HepG2 (cell line): ENCODE data around the gene TTLL12. TPM values are rescaled to one million over a fixed set of nuclear protein-coding genes. Genes with fewer than 3 reads are reported as not detected.

Source experiments
- ATAC-seq: fragments of 200-7000 bp; cut with Tn5 transposase; 3 replicates; pipeline ENCODE4 v1.9.1; 2020; ENCODE audit warnings: mild to moderate bottlenecking, moderate library complexity
- BruUV-seq: library from RNA; stranded (reverse); fragments of 400-500 nt; replicated peaks from 2 replicates; lab custom pipeline; 2021; lab: Mats Ljungman, UMichigan
- CTCF ChIA-PET: fragments of 300-600 bp; formaldehyde crosslinking; extraction: SDS; loops from one replicate; lab custom pipeline; 2021; ENCODE audit warnings: low total read pairs, inconsistent platforms, low intra/inter-chr PET ratio; lab: Yijun Ruan, JAX
- POLR2A ChIA-PET: fragments of 350-600 bp; sonication (Branson Sonifier 250); formaldehyde crosslinking; loops from one replicate; lab custom pipeline; 2020; ENCODE audit warnings: antibody characterized with exemption, inconsistent platforms; lab: Yijun Ruan, JAX
- DNase-seq: peaks from one replicate; pipeline ENCODE4 v3.0.0-alpha.2; 2015; ENCODE audit warnings: low spot score
- FAIRE-seq: peaks from 3 replicates; lab custom pipeline; 2011; peaks lifted over from hg19 to GRCh38; lab: Jason Lieb, UNC
- H2AFZ ChIP-seq: one replicate; pipeline ENCODE4 v1.6.1; 2011; ENCODE audit warnings: low read length, inconsistent platforms
- H3K27ac ChIP-seq: fragments of 300-600 bp; 3 replicates; pipeline ENCODE4 v1.8.0; 2011; ENCODE audit warnings: mixed run types, mild to moderate bottlenecking, mixed read lengths, low read length, inconsistent platforms; ENCODE audit not compliant: insufficient read depth; ENCODE audit errors: extremely low read length
- H3K27me3 ChIP-seq, 2 experiments: fragments of 200-600 bp in 1 of 2; 2 replicates in 1 of 2; 3 replicates in 1 of 2; pipeline versions ENCODE4 v1.6.0 to v1.8.0; 2011; ENCODE audit warnings: low read length in 2 of 2, mild to moderate bottlenecking in 2 of 2, moderate library complexity in 2 of 2, inconsistent platforms in 1 of 2; ENCODE audit not compliant: insufficient read depth in 2 of 2, control insufficient read depth in 1 of 2
- H3K36me3 ChIP-seq, 2 experiments: fragments of 200-600 bp in 1 of 2; replicated peaks in 1 of 2; 2 replicates in 1 of 2; 3 replicates in 1 of 2; pipeline versions ENCODE4 v1.5.1 to v1.8.0; 2011; ENCODE audit warnings: low read length in 2 of 2, inconsistent platforms in 1 of 2; ENCODE audit not compliant: insufficient read depth in 2 of 2, control insufficient read depth in 1 of 2
- H3K4me1 ChIP-seq: 2 replicates; pipeline ENCODE4 v1.5.1; 2012; ENCODE audit warnings: low read length, inconsistent platforms; ENCODE audit not compliant: insufficient read depth
- H3K4me2 ChIP-seq: 2 replicates; pipeline ENCODE4 v1.6.0; 2011; ENCODE audit warnings: low read depth, low read length, inconsistent platforms
- H3K4me3 ChIP-seq, 3 experiments: fragments of 200-600 bp in 1 of 3; sonication (generic), shearing (Covaris generic) in 1 of 3; replicated peaks in 1 of 3; 2 replicates each; pipeline ENCODE4 v1.5.1; 2011 to 2016; ENCODE audit warnings: low read length in 3 of 3, inconsistent platforms in 2 of 3, low read depth in 2 of 3, mild to moderate bottlenecking in 2 of 3, control low read depth in 1 of 3, mixed read lengths in 1 of 3; ENCODE audit not compliant: insufficient read depth in 1 of 3
- H3K79me2 ChIP-seq: one replicate; pipeline ENCODE4 v1.6.1; 2011; ENCODE audit warnings: low read length, inconsistent platforms; ENCODE audit not compliant: insufficient read depth
- H3K9ac ChIP-seq: 2 replicates; pipeline ENCODE4 v1.6.0; 2011; ENCODE audit warnings: mild to moderate bottlenecking, low read depth, low read length, inconsistent platforms; ENCODE audit not compliant: insufficient read depth
- H3K9me3 ChIP-seq: 2 replicates; pipeline ENCODE4 v1.5.1; 2012; ENCODE audit warnings: mild to moderate bottlenecking, low read length
- H4K20me1 ChIP-seq: 2 replicates; pipeline ENCODE4 v1.6.0; 2011; ENCODE audit warnings: inconsistent platforms, mild to moderate bottlenecking, low read length, moderate library complexity; ENCODE audit not compliant: insufficient read depth
- ATRX ChIP-seq: sonication (generic); formaldehyde crosslinking; IDR thresholded peaks from 2 replicates; pipeline ENCODE4 v1.4.0; 2020; ENCODE audit warnings: missing genetic modification reagents, borderline replicate concordance
- CHD2 ChIP-seq: IDR thresholded peaks from 2 replicates; pipeline ENCODE4 v1.6.1; 2011; ENCODE audit warnings: low read depth, low read length, improper control_type of control experiment
- MED8 ChIP-seq: sonication (generic); formaldehyde crosslinking; IDR thresholded peaks from 2 replicates; pipeline ENCODE4 v1.8.1; 2023; ENCODE audit warnings: mild to moderate bottlenecking, missing genetic modification reagents; ENCODE audit not compliant: insufficient replicate concordance
- MXD4 ChIP-seq: IDR thresholded peaks from 2 replicates; pipeline ENCODE4 v1.6.1; 2016; ENCODE audit warnings: mild to moderate bottlenecking, missing biosample characterization, missing genetic modification reagents
- MZF1 ChIP-seq: sonication (generic); formaldehyde crosslinking; IDR thresholded peaks from 2 replicates; pipeline ENCODE4 v1.8.1; 2023; ENCODE audit warnings: mild to moderate bottlenecking, missing genetic modification reagents, borderline replicate concordance
- NKX3-1 ChIP-seq: sonication (generic); formaldehyde crosslinking; IDR thresholded peaks from 2 replicates; pipeline ENCODE4 v1.5.0; 2020; ENCODE audit warnings: missing genetic modification reagents
- PHF8 ChIP-seq: sonication (generic); formaldehyde crosslinking; IDR thresholded peaks from 2 replicates; pipeline ENCODE4 v1.5.0; 2020; ENCODE audit warnings: missing genetic modification reagents
- RARA ChIP-seq: IDR thresholded peaks from 2 replicates; pipeline ENCODE4 v1.6.1; 2016; ENCODE audit warnings: missing genetic modification reagents, missing compliant biosample characterization
- SOX13 ChIP-seq, 3 experiments: fragments of 450-650 bp in 1 of 3; sonication (generic) in 1 of 3; formaldehyde crosslinking in 1 of 3; IDR thresholded peaks in 2 of 3; conservative IDR thresholded peaks in 1 of 3; 2 replicates each; pipeline versions ENCODE4 v1.5.0 to v1.6.1; 2016 to 2020; ENCODE audit warnings: antibody characterized with exemption in 1 of 3, mild to moderate bottlenecking in 1 of 3, missing compliant biosample characterization in 1 of 3, missing genetic modification reagents in 1 of 3, moderate library complexity in 1 of 3
- WIZ ChIP-seq: sonication (generic); formaldehyde crosslinking; IDR thresholded peaks from 2 replicates; pipeline ENCODE4 v1.5.1; 2020; ENCODE audit warnings: mild to moderate bottlenecking, missing genetic modification reagents
- ZC3H13 ChIP-seq: sonication (generic); formaldehyde crosslinking; IDR thresholded peaks from 2 replicates; pipeline ENCODE4 v1.8.1; 2023; ENCODE audit warnings: mild to moderate bottlenecking, missing genetic modification reagents, moderate library complexity
- ZNF230 ChIP-seq: sonication (generic); formaldehyde crosslinking; IDR thresholded peaks from 2 replicates; pipeline ENCODE4 v1.4.0; 2020; ENCODE audit warnings: mild to moderate bottlenecking, missing genetic modification reagents
- ZNF263 ChIP-seq: sonication (generic); formaldehyde crosslinking; IDR thresholded peaks from 2 replicates; pipeline ENCODE4 v1.4.0; 2020; ENCODE audit warnings: missing genetic modification reagents
- ZNF790 ChIP-seq: sonication (generic); formaldehyde crosslinking; IDR thresholded peaks from 2 replicates; pipeline ENCODE4 v1.8.0; 2022; ENCODE audit warnings: missing genetic modification reagents, mild to moderate bottlenecking, borderline replicate concordance
- ZNF816 ChIP-seq: sonication (generic); formaldehyde crosslinking; IDR thresholded peaks from 2 replicates; pipeline ENCODE4 v1.8.0; 2022; ENCODE audit warnings: missing genetic modification reagents, mild to moderate bottlenecking, borderline replicate concordance
- WGBS: methylation state at CpG from one replicate; pipeline ENCODE4 v1.1.6; 2017; ENCODE audit warnings: low lambda C conversion rate; 5-methylcytosine and 5-hydroxymethylcytosine counted together
- in situ Hi-C: cut with HindIII; loops from 2 replicates; pipeline ENCODE4 v1.10.0; 2017; ENCODE audit warnings: low pct_unique_long_range_greater_than_20kb; ENCODE audit not compliant: extremely low pct_ligation_motif_present
- intact Hi-C: fragments of 100-400 bp; cut with micrococcal nuclease; formaldehyde crosslinking; loops from one replicate; pipeline ENCODE4 v1.10.0; 2022; ENCODE audit not compliant: unreplicated experiment
- polyA plus RNA-seq, 8 experiments: library from polyadenylated mRNA; depleted of rRNA in 3 of 8; stranded (reverse) in 7 of 8; unstranded in 1 of 8; fragments of >200 nt; fragmentation: Illumina TruSeq in 4 of 8; extraction: Trizol in 4 of 8; gene quantifications; 2 replicates each; pipeline versions ENCODE4 v1.2.1 to v1.2.3, GENCODE V29; 2011 to 2016; ENCODE audit warnings: low read depth in 4 of 8, missing spikeins in 1 of 8, mixed read lengths in 1 of 8; ENCODE audit not compliant: insufficient read depth in 1 of 8
- total RNA-seq, 5 experiments: library from RNA; depleted of rRNA; stranded (reverse); fragments of >200 nt; fragmentation: Illumina TruSeq; extraction: Trizol; gene quantifications; 2 replicates each; pipeline ENCODE4 v1.2.3, GENCODE V29; 2016; ENCODE audit warnings: low read depth in 1 of 5

TTLL12 gene
- total and polyA plus RNA-seq, 2 of the 13 experiments (the other 11 are each of a cell fraction or from before 2014, with no cell fraction given), result 11.9 to 38.1 TPM

DNA sequence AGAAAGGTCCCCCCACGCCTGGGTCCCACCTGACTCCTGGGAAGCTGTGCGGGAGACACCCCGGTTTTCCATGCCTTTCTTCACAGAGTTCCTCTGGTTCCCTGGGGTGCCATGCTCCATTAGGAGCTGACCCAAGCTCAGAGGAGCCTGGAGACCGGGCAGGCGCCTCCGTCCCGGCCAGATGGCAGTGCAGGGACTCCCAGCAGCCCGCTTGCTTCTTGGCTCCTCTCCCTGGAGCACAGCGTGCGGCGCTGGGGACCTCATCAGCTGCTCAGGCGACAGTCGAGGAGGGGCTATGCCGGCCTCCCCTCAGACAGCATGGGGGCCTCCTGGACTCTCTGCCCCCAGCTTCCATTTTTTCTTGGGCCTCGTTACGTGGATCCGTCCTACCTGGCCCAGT is 13.1 kb upstream of the TTLL12 start:
- intact Hi-C loops, result no loop called here
- H3K27ac ChIP-seq, result no peak overlapping the region
- H3K36me3 ChIP-seq, result no peaks in the 10 kb centered on the region
- no peak overlapping the region for H3K4me3 ChIP-seq
- no peak for FAIRE-seq
- no peak overlapping the region for H3K9ac ChIP-seq
- no peak overlapping the region for H3K4me2 ChIP-seq
- H3K4me1 ChIP-seq, result peaks cover 16% of the 10 kb centered on the region
- 65% methylated on average over 14 of the region's 17 CpGs for WGBS
- no peaks in the 10 kb centered on the region for H3K79me2 ChIP-seq
- H2AFZ ChIP-seq, result no peak overlapping the region
- ChIA-PET CTCF (no interaction called here), POLR2A (interaction anchor here (0.5 to 1.6 kb wide), 2 partner anchors 13 to 179 kb away, joined by 4 to 5 read pairs; no protein-coding TSS in a partner anchor)
- TF ChIP-seq MED8 (CRISPR knock-in tag), result no peak
- TF ChIP-seq RARA, result no peak
- TF ChIP-seq ZC3H13 (CRISPR knock-in tag), result no peak
- TF ChIP-seq SOX13 (IDR thresholded peaks at IDR 0.05), result no peak
- no peak for TF ChIP-seq SOX13 (CRISPR knock-in tag; conservative IDR thresholded peaks at IDR 0.05 in 1 of 2, IDR thresholded peaks at IDR 0.05 in 1 of 2)
- TF ChIP-seq ZNF790, result no peak
- no peak for TF ChIP-seq NKX3-1
- no peak for TF ChIP-seq ZNF230
- no peak for TF ChIP-seq ZNF263 (CRISPR knock-in tag)
- TF ChIP-seq PHF8 (CRISPR knock-in tag), result no peak
- no peak for TF ChIP-seq ATRX
- no peak for TF ChIP-seq WIZ (CRISPR knock-in tag)
- no peak for TF ChIP-seq CHD2
- no peak for TF ChIP-seq ZNF816 (CRISPR knock-in tag)
- no peak for TF ChIP-seq MZF1 (CRISPR knock-in tag)
- TF ChIP-seq MXD4 (CRISPR knock-in tag), result no peak
- H4K20me1 ChIP-seq, result no peaks in the 10 kb centered on the region
- in situ Hi-C loops, result no loop called here
- BruUV-seq, result no TSS peak
- peaks cover 6 to 68% of the 10 kb centered on the region in 2 experiments for H3K27me3 ChIP-seq
- no peaks in the 10 kb centered on the region for H3K9me3 ChIP-seq
- no peak for DNase-seq
- no peak for ATAC-seq
